ENCODE measurements around the gene GRHL1.
"Not testable (repeated sequence)": the region's sequence is repeated elsewhere in the genome, so short reads cannot be mapped to it uniquely, and the experiment has no call there.

The GRHL1 gene

DNA sequence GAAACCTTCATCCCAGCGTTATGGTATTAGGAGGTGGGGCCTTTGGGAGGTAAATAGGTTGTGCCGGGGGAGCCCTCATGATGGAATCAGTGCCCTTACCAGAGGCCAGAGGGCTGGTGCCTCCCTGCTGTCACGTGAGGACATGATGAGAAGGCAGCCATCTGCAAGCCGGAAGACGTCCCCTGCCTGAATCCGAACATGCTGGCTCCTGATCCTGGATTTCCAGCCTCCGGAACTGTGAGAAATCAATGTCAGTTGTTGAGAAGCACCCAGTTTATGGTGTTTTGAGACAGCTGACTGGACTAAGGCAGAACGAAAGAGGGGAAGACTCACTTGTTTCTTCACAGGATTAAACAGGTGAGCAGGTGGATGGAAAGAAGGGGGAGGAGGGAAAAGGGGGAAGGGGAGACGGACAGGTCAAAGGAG is 78.8 kb downstream of the GRHL1 start:
- FAIRE-seq: no peak

DNA sequence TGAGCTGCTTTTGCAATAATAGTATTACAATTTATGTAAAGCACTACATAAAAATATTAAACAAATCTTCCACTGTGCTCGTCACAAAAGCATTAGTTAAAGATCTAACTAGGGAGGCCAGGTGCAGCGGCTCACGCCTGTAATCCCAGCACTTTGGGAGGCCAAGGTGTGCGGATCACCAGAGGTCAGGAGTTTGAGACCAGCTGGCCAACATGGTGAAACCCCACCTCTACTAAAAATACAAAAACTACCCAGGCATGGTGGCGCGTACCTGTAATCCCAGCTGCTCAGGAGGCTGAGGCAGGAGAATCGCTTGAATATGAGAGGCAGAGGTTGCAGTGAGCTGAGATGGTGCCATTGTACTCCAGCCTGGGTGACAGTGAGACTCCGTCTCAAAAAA is 79.3 kb downstream of the GRHL1 start:
- FAIRE-seq: not testable (repeated sequence)

DNA sequence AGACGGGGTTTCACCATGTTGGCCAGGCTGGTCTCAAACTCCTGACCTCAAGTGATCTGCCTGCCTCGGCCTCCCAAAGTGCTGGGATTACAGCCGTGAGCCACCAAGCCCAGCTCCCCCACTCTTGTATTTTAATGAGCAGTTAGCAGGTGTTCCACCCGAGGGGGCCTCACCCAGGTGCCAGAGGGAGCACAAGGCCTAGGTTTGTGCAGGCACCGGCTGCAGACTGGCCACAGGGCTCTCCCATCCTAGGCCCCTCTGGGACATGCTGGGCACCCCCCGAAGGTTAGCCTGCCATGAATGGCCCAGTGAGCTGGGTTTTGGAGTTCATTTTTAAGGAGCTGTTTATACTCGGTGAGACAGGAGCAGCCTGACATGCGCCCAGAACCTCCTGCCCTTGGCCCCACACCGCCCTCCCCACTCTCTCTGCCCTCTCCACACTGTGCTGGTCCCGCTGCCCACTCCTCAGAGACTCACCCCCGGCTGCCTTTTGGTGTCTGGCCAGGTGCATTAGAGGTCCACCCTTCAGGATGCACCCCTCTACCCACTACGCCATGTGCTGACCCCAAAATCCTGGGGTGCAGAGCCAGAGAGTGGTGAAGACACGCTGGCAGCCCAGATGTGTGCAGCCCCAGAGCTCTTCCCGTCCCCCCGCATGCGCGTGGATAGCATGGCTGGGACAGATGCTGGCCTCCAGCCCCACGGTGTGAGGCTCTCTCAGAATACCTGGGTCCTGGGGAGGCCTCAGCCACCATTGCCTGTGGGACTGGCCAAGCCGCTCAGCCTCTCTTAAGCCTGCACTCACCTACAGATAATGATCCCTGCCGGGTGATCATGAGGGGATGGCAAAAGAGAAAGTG is 80.6 kb downstream of the GRHL1 start:
- no peak for FAIRE-seq

DNA sequence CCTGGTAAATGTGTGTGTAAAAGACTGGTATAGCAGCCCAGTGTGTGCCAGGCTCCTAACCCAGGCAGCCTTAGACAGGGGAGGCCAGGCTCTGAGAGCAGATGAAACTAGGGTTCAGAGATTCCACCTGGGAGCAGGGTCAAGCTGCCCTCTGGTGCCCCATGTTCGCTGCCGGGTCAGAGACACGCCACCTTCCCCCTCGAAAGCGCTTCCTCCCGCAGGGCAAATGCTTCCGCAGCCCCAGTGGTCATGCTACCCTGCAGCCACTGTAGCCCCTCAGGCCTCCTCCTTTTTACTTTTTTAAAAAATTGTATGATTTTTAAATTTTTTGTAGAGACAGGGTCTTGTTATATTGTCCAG is 81.2 kb downstream of the GRHL1 start:
- no peak for FAIRE-seq

DNA sequence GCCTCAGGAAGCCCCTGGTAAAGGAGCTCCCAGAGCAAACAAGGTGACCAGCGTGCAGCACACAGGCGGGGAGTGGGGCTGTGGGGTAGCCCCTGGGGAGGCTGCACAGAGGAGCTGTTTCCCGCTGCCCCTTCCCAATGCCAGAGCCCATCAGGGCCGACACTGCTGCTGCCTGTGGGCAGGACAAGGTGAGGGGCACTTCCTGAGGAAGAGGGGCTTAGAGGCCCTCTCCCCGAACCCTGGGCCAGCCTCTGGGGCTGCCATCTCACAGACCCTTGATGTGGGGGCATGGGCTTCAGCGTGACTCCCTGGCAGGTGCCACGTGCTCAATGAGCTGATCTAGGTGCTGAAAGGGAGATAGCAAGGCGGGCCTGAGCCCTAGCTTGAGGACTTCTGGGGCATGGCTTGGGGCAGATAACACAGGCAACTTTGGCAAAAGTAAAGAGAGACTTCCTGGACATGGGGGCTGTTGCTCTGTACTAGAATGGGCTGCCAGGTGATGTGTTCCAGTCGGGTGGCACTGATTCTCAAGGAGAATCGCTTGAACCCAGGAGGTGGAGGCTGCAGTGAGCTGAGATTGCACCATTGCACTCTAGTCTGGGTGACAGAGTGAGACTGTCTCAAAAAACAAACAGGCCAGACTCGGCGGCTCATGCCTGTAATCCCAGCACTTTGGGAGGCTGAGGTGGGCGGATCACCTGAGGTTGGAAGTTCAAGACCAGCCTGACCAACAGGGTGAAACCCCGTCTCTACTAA is 81.9 kb downstream of the GRHL1 start:
- FAIRE-seq: no peak

DNA sequence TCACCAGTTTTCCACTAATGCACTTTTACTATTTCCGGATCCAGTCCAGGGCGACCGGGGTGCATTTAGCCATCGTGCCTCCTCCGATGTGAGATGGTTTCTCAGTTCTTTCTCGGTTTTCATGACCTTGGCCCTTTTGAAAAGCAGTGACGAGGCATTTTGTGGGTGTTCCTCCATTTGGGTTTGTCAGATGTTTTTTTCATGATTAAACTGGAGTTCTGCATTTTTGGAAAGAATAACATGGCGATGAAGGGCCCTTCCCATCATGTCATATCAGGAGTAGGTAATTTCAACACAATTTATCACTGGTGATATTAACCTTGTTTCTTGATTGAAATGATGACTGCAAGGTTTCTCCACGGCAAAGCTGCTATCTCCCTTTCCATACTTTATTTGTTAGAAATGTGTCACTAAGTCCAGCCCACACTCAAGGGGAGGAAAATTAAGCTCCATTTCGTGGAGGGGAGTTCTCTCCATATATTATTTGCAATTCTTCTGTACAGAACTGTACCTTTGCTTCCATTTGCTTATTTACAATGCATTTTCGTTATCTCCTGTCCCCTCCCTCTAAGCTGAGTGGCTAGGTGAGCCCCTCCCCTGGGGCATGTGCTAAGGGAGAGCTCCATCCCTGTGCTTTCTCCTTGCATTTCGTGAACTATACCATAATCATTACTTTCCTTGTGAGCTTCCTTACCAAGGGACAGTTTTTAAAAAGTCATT is 83.0 kb downstream of the GRHL1 start:
- FAIRE-seq: no peak

DNA sequence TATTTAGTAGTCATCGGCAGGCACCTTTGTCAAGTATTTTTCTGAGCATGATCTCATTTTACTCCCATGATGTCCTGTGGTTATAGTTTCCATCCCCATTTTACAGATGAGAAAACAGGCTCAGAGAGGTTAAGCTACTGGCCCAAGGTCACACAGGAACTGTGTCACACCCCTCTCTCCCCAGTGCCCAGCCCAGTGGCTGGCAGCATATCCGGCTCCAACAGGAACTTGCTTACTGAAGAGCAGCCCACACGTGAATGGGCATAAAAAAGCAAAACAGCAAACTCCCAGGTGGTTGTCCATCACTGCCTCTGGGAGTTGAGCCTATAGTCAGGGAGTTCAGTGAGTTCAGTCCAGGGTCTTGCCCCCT is 83.5 kb downstream of the GRHL1 start:
- FAIRE-seq: no peak

DNA sequence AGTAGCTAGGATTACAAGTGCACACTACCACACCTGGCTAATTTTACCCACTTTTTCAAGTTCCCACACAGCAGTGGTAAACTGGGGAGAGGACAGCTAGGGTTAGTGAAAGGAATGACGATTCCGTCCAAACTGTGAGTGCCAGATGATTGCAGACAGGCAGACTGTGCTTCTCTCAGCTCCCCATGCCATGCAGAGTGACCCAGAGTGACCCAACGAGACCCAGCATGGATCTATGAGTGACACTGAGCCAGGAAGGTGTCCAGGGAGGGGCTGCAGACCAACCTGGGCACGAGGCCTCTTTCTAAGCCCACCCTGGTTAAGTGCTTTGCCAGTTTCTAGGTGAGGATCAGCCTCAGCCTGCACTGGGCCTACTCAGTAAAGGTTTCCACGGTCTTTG is 84.1 kb downstream of the GRHL1 start:
- no peak for FAIRE-seq

DNA sequence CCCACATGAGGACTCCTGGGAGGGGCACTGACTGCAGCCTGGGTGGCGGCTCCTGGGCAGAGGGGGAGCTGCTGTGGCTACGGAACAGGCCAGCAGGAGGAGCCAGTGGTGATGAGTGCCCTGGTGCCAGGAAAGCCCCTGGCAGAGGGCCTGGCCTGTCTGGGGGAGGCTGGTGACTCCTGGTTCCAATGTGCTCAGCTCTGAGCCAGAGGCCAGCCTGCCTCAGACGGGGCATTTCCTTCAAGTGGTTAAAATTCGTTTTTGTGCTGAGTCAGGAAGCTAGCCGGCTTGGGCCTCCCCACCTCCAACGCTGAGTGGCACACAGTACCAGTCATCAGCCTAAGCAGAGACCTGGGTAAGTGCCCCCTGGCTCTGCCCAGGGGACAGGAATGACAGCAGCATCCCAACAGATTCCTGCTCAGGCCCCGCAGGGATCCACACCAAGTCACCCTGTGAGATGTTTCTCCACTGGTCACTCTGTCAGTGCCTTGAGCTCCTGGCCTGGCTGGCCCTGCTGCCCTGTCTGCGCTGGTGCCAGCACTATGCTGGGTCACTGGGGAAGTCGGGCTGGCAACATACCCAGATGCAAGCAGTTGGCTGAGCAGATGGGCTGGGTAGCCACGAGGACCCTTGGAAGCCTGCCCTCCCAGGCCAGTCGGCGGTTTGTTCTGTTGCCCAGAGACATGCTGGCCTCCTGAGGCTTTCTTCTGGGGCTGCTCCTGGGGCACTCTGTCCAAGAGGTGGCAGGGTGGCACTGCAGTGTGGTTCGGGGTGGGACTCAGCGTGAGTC is 84.8 kb downstream of the GRHL1 start:
- FAIRE-seq: no peak

DNA sequence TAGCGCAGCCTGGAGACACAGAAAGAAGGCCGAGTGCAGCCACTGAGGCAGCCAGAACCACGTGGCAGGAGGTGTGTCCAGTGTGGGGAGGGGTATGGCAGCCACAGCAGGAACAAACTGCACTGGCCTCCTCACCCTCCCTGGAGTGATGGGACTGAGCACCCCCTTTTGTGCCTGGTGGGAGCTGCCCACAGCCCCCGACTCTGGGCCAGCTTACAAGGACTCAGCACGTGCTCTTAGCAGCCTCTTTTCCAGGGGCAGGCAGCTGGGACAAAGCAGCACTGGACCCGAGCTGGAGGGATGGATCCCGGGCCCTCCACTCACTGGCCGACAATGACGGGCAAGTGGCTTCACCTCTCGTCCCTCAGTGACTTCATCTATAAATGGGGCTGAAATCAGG is 86.6 kb downstream of the GRHL1 start:
- no peak for FAIRE-seq

DNA sequence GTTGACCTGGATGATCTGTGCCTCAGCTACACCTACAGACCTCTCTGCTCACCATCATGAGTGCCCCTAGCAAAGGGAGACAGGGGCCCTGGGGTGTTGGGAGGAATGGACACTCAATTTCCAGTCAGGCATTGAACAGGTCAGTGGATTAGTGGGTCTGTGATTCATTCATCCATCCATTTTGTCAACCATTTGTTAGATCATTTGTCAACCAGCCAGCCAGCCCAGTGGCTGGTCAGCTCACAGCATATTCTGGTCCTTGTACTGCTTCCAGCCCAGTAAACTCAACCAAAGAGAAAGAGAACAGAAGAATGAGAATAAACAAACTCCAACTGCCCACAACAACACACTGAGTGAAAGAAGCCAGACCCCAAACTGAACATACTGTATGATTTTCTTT is 87.2 kb downstream of the GRHL1 start:
- no peak for FAIRE-seq

DNA sequence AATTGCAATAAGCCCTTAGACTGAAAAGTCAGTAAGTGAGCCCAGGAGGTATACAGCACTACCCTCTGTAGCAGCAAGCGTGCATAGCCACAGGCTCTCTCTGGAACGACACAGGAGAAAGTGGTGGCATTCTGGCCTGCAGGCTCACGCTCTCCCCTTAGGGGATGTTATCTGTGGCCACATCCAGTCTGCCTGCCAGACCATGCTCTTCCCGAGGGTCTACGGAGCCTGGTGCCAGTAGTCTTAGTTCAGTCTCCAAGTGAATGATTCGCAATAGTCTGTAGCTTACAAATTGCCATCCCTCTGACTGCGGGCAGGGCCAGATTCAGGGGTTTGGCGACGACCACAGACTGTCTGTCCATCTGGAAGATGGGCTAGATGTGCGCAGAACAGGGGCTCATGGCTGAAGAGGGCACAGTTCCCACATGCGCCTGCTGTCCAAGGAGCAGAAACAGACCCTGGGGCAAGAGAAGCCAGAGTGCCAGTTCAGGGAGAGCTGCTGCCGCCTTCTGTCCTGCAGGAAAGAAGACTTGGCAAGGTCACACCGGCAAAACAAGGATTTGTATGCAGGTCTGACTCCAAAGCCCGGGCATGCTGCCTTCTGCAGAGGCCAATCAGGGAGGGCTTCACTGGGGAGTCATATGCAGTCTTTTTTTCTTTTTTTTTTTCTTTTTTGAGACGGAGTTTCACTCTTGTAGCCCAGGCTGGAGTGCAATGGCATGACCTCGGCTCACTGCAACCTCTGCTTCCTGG is 88.3 kb downstream of the GRHL1 start:
- FAIRE-seq: no peak

DNA sequence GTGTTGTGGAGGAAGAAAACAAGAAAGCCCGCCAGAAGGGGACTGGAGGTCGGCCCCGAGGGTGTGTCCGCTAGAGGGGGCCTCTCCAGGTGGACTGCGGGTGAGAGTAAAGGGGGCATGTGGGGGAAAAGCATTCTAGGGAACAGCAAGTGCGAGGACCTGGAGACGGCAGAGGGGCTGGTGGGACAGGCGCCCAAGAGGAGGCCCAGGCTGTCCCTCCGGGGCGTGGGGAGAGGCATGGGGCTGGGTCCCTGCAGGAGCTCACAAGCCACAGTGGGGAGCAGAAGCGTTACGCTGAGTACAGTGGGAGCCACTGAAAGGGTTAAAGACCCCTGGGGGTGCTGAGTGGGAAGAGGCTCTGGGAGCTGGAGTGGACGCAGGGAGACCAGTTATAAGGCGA is 90.2 kb downstream of the GRHL1 start:
- FAIRE-seq: no peak

DNA sequence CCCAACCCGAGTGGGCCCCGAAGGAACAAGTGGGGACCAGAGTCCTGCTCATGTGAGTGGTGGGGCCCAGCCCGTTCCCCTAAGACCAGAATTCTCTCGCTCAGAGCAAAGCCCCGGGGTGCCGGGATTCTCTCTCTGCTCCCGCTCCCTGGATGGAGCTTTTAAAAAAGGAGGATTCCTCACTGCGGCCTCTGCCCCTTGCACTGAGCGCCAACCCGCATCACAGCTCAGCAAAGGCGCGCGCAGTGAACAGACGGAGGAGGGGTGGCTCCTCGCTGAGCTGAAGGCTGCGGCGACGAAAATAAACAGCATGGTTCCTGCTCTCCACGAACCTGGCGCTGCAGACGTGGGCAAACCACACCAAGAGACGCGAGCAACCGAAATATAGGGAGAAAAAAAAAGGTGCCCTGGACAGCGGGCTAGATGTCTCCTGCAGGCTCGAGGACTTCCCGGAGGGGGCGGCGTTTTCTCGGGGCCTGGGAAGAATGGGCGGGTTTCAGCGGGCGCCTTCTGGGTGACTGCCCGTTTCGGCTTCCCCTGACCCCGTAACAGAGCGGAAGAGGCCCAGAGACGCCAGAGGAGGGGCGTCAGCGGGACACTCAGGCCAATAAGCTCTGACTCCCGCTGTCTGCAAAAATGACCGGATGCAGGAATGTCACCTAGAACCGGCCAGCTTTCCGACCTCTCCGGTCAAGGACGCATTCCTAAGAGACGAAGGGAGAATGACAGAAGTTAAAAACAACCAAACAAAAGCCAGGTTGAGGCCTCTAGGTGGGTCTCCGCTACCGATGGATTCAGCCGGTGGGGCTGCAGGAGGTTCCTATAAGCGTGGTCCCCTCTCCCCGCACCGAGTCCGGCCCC is 91.0 kb downstream of the GRHL1 start:
- FAIRE-seq: no peak

DNA sequence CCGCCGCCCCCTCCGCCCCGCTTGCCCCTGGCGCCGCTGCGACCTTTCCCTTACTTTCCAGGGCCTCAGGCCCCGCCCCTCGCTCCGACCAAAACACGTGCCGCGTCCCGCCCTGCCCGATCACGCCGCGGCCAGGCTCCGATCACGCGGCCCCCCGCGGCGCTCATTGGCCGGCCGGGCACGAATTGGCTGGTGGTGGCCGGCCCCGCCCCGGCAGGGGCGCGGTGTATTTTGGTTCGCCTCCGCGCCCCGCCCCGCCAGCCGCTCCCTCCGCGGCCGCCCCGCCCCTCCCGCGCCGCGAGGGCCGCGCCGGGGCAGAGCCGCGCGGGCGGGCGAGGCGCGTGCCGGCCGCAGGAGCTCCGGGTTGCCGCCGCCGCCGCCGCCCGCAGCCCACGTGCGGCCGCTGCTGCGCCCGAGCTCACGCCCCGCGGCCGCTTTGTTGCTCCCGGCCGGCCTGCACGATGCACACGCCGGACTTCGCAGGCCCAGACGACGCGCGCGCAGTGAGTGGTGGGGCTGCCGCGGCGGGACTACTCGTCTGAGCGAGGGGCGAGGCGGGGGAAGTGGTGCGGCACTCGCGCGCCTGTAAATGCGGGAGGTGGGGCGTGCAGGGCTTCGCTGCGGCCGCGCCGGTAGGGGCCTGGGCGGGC is 91.9 kb downstream of the GRHL1 start, which contains the start of gene KLF11:
TSS of gene KLF11 (plus strand) at position 295 of the 650 bp plus-strand sequence. CDS start at position 462, 167 bp downstream.
- FAIRE-seq: no peak

DNA sequence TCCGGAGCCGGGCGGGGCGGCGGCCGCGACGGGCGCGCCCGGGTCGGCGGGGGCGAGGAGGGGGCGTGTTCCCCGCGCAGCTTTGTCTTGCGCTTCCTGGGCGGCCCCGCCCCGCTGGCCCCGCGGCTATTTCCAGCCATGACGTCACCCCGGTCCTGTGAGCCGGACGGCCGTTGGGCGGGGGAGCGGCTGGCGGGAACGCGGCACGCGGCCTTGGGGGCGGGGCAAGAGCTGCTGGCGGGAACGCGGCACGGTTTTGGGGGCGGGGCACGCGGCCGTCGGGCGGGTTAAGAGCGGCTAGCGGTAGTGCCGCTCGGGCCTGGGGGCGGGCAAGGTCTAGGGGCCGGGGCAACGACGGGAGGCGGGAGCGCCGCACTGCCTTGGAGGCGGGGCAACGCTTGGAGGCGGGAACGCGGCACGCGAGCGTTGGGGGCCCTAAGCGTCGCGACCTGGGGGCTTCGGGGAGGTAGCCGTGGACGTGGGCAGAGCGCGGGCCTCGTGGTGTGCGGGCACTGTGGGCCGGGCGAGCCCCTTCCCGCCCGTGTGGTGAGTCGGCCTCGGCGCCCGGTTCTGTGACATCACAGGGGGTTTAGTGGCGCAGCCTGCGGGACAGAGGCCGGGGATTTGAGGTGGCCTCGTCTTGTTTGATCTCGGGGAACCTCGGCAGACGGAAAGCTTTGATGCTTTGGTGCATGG is 92.6 kb downstream of the GRHL1 start:
- FAIRE-seq: no peak

DNA sequence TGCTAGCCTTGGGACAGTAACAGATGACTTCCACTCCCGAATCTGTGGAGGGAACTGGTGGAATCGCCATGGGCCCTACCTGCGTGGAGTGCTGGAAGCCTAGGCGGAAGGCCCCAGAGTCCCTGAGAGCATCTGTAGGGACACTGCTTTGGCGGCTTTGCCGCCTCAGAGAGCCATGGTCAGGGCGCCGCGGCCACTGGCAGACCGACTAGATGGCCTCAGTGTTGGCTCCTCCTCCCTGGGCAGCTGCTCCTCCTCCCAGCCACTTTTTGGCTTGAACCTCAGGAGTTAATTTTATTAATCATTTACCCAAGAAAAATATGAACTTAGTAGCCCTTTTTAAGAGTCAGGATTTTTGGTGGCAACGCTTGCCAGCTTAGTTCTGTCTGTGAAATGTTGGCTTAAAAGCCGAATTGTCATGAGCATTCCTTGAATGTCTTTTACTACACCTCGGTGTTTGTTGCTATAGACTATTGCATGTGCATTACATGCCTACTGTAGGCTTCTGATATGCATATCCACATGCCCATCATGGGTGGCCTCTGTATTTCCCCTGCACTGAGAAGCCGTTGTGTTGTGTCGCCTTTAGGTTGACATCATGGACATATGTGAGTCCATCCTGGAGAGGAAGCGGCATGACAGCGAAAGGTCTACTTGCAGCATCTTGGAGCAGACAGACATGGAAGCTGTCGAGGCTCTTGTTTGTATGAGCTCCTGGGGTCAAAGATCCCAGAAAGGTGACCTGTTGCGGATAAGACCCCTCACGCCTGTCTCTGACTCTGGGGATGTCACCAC is 94.3 kb downstream of the GRHL1 start:
- no peak for FAIRE-seq

DNA sequence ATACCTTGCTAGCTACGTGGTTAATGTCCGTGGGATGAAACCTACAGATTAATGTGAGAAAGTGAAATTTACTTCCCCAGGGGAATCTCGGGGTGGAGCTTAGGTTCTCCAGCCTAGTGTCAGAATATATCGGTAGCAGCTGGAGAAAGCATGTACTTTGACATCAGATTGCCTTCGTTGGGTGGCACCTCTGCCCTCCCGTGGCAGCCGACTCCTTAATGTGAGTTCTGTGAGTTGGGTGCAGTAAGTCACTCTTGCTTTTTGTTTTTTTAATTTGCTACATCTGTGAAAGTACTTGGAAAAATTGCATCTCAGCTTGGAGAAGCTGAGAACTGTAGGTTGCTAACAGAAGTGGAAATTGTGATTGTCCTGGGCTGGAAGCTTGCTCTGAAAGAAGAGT is 95.4 kb downstream of the GRHL1 start:
- no peak for FAIRE-seq
